Iris pigment epithelial cell (primary cell): ENCODE measurements around the gene ABHD11.

ENCODE experiments used
- DNase-seq: peaks from one replicate; pipeline ENCODE4 v3.0.0-alpha.2; 2011; ENCODE audit warnings: low read depth

ABHD11 gene

GRCh38 chr7:73700581-73701134 is 37.9 kb downstream of the ABHD11 start:
- no peak for DNase-seq

GRCh38 chr7:73700069-73700423 is 38.6 kb downstream of the ABHD11 start:
- no peak for DNase-seq

DNA sequence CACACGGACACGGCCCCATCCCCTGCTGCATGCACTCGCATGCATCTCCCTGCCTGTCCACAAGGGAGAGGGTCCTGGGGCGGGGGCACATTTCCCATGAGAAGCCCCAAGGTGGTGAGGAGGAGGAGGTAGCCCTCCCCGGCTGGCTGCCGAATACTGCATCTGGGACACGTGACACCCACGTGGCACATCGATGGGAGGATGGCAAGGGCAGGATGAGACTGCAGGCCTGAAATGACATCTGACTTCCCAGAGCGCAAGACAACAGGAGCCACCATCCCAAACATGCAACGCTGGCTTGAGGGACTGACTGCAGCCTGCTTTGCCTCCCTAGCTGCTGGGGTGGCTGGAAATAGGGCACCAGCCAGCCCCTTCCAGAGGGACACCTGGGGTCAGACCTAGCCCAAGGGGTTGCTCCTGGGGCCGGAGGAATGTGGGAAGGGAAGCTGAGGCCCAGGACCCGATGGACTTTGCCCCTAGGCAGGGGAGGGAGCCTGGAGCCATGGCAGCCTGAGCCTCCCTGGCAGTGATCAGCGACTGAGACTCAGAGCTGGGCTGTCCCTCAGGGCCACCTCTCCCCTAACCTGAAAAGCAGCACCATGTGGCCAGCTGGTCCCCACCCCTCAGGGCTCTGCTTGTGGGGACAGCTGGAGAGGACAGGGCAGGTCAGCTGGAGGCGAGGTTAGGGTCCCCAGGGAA is 39.1 kb downstream of the ABHD11 start:
- DNase-seq, result no peak

GRCh38 chr7:73698410-73698809 is 40.2 kb downstream of the ABHD11 start:
- no peak for DNase-seq

DNA sequence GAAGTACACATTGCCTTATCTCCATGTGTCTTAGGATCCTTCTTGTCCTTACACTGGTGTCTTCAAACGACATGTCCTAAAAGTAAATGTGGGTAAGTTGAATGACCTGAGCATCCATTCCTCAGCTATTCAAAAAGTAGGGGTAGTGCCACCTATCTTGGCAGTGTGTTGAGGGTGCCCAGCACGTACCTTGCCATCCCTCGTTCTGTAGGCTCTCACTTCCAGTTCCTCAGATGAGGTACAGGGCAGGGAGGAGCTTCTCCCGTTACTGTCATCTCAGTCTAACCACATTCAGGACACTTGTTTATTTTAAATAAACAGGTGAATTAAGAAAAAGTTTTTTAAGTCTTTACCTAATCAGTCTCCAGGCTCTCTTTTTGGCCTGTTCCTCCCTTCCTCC is 42.2 kb downstream of the ABHD11 start:
- DNase-seq, result no peak

- no peak for DNase-seq
Measured at GRCh38 chr7:73690646-73691045, 48.0 kb downstream of the ABHD11 start.

GRCh38 chr7:73688288-73688687 is 50.3 kb downstream of the ABHD11 start:
- DNase-seq, result no peak
